NCI-H446 (cell line): ENCODE results near the gene TCF12.

Experiments used
- DNase-seq, 2 experiments: peaks; one replicate each; lab custom pipeline; 2025; lab: John Stamatoyannopoulos, UW

The TCF12 gene

DNA sequence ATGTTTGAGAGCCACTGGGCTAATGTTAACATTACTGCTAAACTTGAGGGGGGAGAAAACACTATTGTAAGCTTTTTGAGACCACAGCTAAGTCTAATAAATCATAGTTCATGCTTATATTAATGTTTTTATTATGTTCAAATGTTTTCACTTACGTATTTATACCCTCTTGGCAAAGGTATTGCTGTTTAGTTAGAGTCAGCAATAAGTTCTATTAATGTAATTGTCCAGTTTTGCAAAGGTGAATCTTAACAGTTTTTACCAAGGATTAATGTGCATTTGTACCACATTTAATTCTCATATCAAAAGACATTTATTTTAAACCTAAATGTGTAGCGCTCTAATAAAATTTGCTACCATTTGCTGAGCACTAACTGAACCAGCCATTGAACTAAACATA is 251.2 kb downstream of the TCF12 start:
- no peak for DNase-seq

DNA sequence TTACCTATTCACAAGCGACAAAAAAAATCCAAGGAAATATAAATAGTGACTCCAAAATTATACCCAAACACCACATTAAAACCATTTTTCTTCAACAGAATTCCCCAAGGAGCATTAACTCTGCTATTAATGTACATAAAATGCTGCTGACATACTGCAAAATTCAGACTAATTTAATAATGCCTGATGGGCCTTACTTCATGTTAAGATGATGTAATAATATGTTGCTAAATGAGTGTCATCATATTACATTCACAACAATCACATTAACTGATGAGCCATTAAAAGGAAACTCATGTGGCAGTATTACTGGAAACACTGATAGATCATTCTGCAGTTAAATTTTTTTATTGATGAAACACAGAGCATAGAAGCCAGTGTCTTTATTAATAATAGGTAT is 253.0 kb downstream of the TCF12 start:
- DNase-seq = no peak

DNA sequence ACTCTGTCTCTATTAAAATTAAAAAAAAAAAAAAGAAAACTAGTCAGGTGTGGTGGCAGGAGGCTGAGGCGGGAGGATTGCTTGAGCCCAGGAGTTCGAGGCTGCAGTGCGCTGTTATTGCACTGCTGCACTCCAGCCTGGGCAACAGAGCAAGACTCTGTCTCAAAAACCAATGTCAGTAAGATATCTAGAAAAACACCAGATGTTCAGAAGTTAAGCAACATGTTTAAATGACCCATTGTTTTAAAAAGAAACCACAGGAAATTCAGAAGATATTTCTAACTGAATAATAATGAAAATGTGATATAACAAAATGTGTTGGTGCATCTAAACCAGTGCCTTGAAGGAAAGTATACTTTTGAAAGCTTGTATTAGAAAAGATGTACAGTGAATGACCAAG is 254.5 kb downstream of the TCF12 start:
- no peak for DNase-seq

DNA sequence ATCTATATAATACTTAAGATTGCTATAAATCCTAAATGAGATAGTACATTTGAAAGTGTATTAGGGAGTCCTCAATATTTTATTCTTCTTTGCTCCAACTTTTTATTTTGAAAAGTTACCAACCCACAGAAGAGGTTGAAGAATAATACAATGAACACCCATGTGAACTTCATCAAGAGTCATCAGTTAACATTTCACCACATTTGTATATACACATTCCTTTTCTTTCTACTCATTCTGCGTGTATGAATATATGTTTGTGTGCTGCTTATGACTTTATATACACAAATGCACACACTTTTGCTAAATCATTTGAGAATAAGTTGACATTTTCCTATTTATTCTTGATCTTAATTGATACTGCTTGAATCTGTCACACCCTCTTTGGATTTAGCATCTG is 264.6 kb downstream of the TCF12 start:
- DNase-seq = no peak

DNA sequence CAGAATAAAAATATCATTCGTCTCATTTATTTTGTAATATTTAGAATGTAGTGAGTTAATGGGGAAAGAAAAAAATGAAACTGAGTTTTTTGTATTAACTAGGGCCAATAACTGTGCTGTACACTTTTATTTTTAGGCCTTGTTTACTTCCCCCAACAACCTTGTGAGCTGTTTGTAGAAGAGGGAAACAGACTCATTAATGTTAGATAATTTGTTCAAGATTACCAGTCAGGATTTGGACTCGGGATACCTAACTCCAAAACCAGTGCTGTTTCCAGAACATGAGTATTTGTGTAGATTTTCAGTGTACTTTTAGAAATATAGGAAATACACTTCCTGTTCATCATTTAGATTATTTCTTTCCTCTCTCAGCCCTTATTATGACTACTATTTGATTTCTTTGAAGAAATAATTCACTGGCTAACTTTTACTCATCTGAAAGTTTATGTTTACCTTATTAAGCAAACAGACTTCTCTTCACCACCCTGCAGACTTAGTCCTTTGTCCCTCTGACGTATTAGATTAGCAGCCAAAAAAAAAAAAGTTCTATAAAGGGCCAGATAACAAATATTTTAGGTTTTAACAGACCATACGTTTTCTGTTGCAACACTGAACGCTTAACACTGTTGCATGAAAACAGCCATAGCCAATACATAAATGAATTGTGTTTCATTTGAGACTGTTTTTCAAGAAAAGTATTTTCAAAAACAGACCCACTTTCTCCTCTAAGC is 265.3 kb downstream of the TCF12 start:
- no peak for DNase-seq

DNA sequence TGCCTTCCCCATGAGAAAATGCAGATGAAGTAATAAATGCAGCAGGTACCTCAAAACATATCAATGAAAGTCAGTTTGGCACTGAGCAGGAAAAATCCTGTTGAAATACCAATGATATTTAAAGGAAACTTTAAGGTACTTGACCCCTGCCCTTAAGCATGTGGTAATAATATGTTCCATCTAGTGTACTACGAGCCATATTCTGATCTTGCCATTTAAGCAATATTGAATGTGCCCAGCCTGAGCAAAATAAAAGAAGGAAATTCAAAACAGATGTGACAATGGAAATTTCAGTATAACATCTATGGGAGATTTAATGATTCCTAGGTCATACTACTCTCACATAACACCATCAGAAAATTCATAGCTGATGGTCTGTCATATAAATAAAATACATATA is 266.1 kb downstream of the TCF12 start:
- DNase-seq = no peak

DNA sequence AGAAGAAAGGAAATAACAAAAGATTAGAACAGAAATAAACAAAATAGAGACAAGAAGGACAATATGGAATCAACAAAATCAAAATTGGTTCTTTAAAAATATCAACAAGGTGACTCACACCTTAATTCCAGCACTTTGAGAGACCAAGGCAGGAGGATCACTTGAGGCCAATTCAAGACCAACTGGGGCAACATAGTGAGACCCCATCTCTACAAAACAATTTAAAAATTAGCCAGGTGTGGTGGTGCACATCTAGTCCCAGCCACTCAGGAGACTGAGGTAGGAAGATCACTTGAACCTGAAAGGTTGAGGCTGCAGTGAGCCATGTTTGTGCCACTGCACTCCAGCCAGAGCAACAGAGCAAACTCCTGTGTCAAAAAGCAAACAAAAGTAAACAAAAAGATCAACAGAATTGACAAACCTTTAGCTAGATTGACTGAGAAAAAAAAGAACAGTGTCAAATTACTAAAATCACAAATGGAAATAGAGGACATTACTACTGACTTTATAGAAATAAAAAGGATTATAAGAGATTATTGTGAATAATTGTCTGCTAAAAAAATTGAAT is 267.1 kb downstream of the TCF12 start:
- no peak for DNase-seq

DNA sequence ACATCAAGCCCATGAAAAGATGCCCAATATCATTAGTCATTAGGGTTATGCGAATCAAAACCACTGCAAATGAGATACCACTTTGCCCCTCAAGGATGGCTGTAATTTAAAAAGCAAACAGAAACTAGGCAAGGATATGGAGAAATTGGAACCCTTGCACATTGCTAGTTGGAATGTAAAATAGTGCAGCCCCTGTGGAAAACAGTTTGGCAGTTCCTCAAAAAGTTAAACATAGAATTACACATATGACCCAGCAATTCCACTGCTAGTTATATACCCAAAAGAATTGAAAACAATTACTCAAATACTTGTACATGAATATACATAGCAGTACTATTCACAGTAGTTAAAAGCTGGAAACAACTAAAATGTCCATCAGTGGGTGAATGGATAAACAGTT is 271.0 kb downstream of the TCF12 start:
- DNase-seq = peak in 1 of 2 experiments; percentile 8

DNA sequence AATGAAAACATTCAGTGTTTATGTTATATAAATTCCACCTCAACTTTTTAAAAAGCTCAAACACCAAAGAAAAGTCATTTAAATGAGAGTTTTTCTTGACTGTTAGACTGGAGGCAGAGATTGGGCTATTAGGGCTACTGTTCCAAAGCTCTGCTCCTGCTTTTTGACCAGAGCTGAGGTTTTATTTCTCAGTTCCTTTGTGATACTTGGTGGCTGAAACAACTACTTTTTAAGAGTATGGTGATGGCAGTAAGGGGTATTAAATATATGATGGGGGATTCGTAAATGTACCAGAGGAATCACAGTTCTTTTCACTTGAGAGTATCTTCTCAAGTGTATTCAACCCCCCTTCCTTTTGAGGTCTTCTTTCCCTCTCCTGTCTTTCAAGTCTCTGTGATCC is 271.8 kb downstream of the TCF12 start:
- no peak for DNase-seq

DNA sequence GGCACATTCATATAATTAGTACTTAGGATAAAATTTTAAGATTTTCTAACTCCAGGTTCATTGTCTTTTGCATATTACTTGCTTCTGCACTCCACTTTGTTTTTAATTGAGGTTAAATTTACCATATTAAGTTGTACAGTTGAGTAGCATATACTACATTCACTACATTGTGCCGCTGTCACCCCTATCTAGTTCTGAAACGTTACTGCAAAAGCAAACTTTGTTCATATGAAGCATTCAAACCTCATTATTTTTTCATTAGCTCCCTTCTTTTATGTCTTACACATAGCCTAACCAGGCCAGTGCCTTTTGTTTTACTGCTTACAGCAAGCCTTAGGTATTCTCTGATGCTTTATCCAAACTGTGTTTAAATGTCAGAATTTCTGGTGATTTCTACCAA is 274.7 kb downstream of the TCF12 start:
- no peak for DNase-seq

DNA sequence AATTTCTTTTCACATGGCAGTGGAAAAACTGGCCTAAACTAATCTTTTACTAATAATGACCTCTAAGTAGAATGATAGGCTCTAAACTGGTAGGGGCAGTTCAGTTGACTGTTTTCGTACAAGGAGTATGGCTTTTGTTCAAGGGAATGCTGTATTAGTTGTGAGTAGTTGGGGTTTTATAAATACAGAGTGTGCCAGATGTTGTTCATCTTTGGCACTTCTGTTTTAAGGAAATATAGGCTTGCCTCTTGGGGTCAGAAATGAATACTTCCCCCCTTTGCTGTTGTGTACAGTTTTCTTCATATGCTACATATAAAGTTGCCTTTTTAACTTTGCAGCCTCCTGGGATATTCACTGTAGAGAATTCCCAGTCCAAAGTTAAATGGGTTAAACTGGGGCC is 276.9 kb downstream of the TCF12 start:
- DNase-seq = no peak

DNA sequence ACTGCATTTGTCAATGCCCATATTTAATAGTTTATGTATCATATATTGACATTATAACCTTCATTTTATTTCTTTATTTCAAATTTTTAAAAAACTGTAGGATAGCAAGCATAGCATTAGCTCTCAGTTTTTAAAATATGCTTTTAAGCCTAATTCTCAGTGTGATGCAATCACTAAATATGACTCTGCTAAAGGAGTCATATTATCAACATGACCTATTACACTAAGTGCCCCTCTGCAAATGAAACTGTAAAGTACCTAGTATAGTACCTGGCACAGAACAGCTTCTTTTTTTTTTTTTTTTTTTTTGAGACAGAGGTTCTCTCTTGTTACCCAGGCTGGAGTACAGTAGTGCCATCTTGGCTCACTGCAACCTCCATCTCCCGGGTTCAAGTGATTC is 278.4 kb downstream of the TCF12 start:
- DNase-seq = no peak

DNA sequence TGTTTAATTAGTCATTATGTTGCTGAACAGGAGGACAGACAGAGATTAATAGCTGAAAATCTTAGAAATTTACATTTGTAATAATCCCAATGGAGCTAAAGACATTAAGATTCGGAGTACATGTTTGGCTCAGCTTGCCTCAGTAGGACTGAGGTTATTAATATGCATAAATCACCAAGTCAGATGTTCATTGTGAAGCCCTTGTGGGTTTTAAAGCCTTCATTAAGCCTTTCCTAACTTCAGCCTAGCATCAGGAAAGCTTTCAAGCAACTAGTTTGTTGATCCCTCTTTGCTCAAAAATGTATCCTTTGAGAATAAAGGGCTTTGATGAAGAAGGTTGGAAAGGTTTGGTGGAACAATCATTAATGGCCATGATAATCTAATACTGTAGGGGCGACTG is 279.7 kb downstream of the TCF12 start:
- no peak for DNase-seq

DNA sequence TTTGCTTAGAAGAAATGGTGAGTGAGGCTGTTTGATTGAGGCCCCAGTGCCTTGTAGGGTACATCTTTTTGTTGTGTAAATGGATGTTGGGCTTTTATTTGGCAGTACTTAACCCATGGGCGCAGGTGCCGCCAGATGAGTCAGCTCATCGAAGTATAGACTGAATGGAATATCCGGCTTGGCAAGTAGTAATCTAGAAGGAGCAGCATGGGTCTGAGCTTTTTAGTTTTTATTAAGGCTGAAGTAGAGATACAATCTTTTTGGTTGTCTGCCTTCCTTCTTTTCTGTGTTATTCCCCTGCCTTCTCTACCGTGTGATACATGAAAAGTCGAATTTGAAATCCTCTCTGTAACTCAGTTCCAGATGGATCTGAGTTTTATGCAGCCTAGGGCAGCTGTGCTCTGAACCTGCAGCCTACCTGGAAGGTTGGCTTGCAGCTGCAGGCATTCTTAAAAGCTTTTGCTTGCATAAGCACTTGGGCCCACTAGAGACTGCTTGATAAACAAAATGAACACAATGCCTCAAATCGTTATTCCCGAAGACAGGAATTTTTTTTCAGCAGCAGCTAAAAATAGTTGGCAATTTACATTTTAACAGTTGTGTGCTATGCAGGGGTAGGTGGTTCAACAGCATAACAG is 280.3 kb downstream of the TCF12 start:
- DNase-seq = peak in 1 of 2 experiments; percentile 29

DNA sequence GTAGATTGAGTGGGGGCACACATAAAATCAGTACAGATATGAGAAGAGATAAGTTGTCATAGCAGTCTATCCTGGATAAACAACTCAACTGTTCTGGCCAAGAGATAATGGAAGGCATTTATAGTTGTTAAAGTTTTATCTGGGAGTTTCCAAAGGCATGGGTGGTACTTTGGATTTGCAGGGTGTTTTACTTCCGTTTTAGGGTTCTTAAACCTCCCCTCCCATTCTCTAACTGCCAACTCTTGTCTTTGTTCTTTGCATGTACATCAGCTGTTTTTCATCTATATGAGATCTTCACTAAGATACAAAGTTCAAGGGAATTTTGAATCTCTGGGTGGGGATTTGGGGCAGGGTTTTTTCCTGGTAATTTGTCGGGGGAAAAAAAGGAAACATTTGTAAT is 283.1 kb downstream of the TCF12 start:
- DNase-seq = no peak

DNA sequence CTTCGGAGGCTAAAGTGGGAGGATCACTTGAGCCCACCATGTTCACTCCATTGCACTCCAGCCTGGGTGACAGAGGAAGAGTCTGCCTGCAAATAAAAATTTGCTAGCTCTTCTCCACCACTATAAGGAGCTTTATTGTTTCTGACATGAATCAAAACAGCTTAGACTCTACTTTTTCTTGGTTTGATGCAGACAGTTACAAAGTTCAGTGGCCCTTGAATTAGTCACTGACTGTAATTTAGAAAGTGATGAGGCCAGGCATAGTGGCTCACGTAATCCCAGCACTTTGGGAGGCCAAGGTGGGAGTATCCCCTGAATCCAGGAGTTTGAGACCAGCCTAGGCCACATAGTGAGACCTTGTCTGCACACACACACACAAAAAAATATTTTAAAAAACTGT is 285.5 kb downstream of the TCF12 start:
- DNase-seq = no peak

DNA sequence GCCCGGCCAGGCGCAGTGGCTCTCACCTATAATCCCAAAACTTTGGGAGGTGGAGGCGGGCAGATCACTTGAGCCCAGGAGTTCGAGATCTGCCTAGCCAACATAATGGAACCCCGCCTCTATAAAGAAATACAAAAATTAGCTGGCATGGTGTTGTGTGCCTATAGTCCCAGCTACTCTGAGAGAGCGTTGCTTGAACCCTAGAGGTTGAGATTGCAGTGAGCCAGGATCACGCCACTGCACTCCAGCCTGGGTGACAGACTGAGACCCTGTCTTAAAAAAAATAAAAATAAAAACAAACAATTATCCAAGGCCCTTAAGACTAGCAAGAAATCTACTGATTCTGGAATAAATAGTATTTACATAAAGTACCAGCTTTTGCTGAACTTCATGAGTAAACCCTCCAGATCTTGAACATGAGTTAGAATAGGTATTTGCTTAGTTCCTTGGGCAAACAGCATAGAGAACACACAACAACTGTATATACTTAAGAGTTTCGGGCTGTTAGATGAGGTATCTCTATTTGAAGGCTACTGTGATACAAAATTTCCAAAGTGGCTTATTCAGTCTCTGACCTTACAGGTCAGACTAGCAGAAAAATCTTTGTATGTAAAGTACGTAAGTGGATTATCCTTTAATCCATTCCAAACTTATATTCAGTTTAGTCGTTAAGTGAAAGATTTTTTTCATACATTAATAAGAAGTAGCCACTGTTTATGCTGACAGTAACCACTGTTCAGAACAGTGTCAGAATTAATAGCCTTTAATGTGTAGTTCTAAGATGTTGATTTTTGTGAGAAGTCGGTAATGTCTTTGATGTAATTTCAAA is 286.8 kb downstream of the TCF12 start:
- no peak for DNase-seq

DNA sequence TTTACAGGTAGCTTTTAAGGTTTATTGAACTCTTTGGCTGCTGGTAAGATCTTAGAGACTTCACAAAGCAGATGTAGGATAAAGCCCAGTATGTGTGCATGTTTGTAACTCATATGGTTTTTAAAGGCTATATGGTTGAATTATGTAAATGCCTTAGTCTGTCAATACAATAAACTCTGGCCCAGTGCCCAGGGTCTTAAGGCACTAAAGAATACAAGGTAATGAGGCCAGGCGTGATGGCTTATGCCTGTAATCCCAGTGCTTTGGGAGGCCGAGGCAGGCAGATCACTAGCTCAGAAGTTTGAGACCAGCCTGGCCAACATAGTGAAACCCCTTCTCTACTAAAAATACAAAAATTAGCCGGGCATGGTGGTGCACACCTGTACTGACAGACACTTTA is 287.6 kb downstream of the TCF12 start:
- DNase-seq = peak in 1 of 2 experiments; percentile 3

DNA sequence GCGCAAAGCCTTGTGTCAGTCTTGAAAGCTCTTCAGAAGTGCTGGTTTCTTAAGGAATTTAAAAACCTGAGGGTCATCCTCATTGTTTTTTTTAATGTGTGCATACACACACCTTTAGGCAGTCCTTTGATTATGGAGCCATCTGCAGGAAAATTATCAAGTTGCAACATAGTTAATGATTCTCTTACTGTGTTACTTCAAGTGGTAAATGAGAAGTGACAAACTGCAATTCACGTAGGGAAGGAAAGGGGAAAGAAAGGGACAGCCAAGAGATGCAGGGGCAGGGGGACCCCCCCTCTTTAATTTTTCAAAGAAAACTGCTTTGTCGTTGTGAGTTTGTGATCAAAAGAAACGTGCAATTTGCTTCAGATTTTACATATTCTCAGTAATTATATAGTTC is 295.4 kb downstream of the TCF12 start:
- peak in 1 of 2 experiments; percentile 59 for DNase-seq

DNA sequence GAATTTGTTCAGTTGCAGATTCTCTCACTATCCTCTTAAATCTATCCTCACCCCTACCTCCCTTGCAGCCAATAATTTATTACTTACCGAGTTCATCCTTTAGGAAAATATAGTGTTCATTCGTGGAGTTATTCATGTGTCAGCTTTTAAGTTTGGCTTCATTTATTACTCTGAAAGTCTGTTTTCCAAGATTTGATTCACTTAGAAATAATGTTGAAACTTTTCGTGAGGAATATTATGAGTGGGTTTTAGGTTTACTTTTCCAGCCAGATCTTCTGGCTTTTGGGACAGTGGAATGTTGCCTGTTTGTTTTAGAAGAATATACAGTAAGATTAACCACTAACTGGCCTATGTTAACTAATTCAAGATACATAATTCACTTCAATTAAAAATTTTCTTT is 296.9 kb downstream of the TCF12 start:
- no peak for DNase-seq

DNA sequence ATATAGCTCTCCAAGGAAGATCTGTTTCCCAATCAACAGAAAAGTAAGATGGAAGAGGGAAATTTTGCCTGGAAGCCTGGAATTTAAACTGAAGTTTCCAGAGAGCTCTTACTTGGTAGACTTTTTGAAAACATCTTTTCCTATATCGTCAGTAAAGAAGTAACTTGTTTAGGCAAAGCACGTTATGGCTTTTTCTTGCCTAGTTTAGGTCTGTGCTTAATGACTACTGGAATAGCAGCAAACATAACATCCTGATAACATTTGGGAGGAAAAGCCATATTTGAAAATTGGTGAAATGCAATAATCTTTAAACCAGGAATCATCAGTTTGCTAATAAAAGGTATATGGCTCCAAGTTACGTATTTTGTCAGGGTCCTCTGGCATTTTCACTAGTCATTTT is 297.4 kb downstream of the TCF12 start:
- no peak for DNase-seq

DNA sequence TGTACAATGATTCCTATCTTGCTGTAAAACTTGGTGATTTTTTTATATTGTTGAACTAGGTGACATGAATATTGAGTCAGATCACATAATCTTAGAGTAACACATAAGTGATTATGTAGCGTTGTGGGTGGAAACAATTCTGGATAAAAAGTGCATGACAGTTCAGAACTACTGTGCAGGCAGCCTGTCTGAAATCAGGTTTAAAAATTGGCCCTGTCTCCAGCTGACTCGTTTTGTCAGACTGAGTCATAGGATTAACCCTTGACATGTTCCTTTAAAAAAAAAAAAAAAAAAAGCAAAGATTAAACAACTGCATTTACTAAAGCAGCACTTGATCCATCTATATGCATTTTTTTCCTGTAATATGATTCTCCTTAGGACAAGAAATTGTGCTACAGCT is 297.8 kb downstream of the TCF12 start:
- DNase-seq = peak in 1 of 2 experiments; percentile 15
